ENCODE measurements around the gene RAB27A.

- TF ChIP-seq TAF1 (IDR thresholded peaks at IDR 0.05; ENCODE audit: borderline replicate concordance, insufficient read depth, low read length) (no peak), POLR2AphosphoS5 (IDR thresholded peaks at IDR 0.05; ENCODE audit: low read depth, low read length) (no peak)
Observed at GRCh38 chr15:55226127-55226526, 63.5 kb downstream of the RAB27A start.

Measured in PFSK-1 (cell line).